ENCODE results near the gene PSAT1.

The PSAT1 gene

DNA sequence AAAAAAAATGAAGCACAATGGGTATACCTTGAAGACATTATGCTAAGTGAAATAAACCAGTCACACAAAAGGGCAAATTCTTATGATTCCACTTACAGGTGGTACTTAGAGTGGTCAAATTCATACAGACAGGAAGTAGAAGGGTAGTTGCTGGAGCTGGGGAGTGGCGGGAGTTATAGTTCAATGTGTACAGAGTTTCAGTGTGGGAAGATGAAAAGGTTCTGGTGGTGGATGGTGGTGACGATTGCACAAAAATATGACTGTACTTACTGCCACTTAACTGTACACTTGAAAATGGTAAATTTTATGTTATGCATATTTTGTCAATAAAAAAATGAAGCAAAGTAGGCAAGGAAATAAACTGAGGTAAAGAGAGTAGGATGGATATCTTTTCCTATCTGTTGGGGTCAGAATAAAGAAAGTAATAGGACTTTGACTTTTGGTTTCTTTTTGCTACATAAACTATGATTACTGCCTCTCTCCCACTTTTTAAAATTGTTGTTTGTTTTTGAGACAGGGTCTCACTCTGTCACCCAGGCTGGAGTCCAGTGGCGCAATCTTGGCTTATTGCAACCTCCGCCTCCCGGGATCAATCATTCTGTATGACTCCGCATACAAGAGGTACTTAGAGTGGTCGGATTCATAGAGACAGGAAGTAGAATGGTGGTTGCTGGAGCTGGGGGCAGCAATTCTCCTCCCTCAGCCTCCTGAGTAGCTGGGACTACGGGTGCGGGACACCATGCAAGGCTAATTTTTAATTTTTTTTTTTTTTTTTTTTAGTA, 4.0 kb upstream of the PSAT1 start:
- TF ChIP-seq, protein P1, sequence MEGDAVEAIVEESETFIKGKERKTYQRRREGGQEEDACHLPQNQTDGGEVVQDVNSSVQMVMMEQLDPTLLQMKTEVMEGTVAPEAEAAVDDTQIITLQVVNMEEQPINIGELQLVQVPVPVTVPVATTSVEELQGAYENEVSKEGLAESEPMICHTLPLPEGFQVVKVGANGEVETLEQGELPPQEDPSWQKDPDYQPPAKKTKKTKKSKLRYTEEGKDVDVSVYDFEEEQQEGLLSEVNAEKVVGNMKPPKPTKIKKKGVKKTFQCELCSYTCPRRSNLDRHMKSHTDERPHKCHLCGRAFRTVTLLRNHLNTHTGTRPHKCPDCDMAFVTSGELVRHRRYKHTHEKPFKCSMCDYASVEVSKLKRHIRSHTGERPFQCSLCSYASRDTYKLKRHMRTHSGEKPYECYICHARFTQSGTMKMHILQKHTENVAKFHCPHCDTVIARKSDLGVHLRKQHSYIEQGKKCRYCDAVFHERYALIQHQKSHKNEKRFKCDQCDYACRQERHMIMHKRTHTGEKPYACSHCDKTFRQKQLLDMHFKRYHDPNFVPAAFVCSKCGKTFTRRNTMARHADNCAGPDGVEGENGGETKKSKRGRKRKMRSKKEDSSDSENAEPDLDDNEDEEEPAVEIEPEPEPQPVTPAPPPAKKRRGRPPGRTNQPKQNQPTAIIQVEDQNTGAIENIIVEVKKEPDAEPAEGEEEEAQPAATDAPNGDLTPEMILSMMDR (IDR thresholded peaks at IDR 0.05; ENCODE audit: low read depth, low read length) = no peak
- no peak overlapping the region for H3K4me3 ChIP-seq (ENCODE audit: low read depth, low read length)

DNA sequence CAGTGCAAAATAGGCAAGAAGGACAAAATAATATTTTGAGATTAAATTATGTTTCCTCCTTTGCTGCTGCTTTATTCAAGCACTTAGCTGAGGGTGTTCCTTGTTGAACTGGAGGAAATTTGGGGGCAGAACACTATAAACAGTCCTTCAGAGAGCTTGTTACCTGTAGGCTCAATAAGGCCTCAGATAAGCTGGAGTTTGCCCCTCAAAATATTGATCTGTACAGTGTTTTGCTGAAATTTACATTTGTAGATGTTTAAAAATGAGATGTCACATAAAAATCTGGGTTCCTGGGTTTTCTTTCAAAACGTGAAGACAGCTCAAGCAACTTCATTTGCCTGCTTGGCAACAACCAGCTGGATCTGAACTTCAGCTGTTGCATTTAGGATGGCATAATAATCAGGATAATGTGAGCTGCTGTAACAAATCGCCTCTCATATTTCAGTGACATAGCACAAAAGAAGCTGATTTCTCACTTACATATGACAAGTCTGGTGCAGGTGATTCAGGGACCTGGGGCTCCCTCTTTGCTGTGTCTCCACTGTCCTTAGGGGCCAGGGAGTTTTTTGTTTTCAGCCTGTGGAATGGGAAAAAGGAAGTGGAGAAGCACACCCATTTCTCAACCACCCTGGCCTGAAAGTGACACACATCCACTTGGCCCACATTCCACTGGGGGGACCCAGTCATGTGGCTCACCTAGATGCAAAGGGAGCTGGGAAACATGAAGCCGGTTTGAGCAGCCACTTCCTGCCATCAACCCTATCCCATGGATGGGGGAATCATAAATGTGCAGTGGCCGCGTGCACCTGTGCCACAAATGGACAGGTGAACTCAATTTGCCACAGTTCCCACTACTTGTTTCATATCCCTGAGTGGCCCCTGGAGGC, 2.4 kb upstream of the PSAT1 start:
- no peak overlapping the region for H3K4me3 ChIP-seq (ENCODE audit: low read depth, low read length)
- TF ChIP-seq, protein P1 (IDR thresholded peaks at IDR 0.05; ENCODE audit: low read depth, low read length) = no peak

DNA sequence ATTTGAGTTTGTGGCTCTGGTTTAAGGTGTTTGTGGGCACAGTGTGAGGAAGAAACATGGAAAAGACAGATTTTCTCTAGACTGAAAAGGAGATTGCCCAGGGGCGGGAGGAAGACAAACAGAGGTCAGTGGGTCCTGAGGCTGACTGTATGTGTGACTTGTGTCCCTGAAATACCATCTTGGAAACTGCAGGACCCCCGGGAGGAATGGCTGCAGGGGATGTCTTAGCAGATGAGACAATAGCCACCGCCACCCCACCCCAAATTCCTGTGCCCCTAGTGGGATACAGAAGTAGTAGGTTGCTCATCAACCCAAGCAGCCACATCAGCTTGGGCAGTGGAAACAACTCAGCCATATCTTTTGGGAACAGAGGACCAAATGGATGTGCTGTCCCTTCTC, 1.7 kb upstream of the PSAT1 start:
- TF ChIP-seq, protein P1 (IDR thresholded peaks at IDR 0.05; ENCODE audit: low read depth, low read length) = no peak

DNA sequence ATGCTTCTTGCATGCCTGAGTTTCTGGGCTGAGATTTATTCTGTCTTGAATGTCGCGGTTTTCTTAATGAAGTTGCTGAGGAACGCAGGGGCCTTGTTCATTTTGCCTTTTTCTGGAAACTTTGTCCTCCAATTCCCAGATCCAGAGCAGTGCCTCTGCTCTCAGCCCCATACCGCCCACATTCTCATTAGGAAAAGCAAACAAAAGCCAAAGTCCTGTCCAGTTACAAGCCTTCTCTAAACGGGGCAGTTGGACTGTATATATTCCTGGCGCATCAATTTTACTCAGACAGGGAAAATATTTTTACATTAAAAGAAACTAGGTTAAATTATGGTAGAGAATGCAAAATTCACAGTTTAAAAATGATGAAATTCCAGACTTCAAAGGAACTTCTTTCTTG, 1.2 kb upstream of the PSAT1 start:
- TF ChIP-seq, protein P1 (IDR thresholded peaks at IDR 0.05; ENCODE audit: low read depth, low read length) = no peak
- peak overlapping the region; percentile 90 for H3K4me3 ChIP-seq (ENCODE audit: low read depth, low read length)

More for the DNA sequence above, 1.7 kb upstream of the PSAT1 start:
- no peak overlapping the region for H3K4me3 ChIP-seq (ENCODE audit: low read depth, low read length)

DNA sequence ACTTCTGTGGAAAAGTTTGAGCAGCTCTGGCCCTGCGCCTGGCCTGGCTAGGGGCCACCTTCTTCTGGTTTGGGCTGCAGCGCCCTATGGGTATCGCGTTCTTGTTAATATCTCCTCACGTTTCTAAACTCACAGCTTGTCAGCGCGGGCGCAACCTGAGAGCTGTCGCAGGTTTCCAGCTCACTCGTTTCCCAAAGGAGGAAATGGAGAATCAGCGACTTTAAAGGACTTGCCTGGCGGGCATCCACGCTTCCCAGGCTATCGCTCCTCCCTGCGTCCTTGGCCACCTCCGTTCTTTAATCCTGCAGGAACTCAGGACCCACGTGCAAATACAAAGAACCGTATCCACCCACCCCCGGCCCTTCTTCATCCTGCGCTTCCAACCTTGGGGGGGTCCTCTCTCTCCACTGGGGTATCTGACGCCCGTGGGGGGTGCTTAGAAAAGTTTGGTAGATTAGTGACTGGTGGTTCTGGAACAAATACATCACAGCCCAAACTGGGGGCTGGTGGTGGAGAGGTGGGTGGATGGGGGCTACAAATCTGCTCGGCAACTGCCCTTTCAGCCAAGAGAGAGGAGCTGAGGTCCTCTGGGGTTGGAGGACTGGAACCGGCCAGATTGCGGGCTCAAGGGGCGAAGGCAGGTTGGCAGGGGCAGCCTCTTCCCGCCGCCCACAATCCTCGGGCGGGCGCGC, 578 bp upstream of the PSAT1 start:
- peak overlapping the region; percentile 90 for H3K4me3 ChIP-seq (ENCODE audit: low read depth, low read length)
- TF ChIP-seq, protein P1 (IDR thresholded peaks at IDR 0.05; ENCODE audit: low read depth, low read length) = no peak

DNA sequence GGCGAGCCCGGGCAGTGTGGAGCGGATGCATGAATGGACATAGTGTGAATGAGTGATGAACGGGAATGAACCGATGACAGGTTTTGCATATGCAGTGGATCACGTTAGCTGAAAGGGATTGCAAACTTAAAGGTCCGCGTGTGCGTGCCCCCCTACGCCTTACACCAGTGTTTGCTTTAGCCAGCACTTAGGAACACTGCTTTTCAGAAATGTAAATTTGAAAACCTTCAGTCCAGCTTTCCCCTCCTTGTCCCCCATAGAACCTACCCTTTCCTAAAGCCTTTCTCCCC, 692 bp downstream of the PSAT1 start:
- TF ChIP-seq, protein P1 (IDR thresholded peaks at IDR 0.05; ENCODE audit: low read depth, low read length) = no peak
- H3K4me3 ChIP-seq (ENCODE audit: low read depth, low read length) = peak overlapping the region; percentile 90
